ENCODE measurements around the gene LPP.

- TF ChIP-seq CTCF (IDR thresholded peaks at IDR 0.05; ENCODE audit: low read depth, low read length, poor library complexity, severe bottlenecking) (no peak), EZH2phosphoT487 (IDR thresholded peaks at IDR 0.05; ENCODE audit: borderline replicate concordance, low read length) (no peak)
These were observed 634.7 kb downstream of the LPP start for GRCh38 chr3:188788621-188789081.
